Gastroesophageal sphincter (tissue), 3 donors: ENCODE results near the gene TRIM15.

Experiments used
- EP300 ChIP-seq: sonication (generic); formaldehyde crosslinking; IDR thresholded peaks from one replicate; pipeline ENCODE4 v1.6.1; 2017; ENCODE audit warnings: antibody characterized with exemption, mild to moderate bottlenecking
- POLR2AphosphoS5 ChIP-seq: sonication (generic); formaldehyde crosslinking; IDR thresholded peaks from one replicate; pipeline ENCODE4 v1.6.1; 2017; ENCODE audit warnings: antibody characterized with exemption
- TF ChIP-seq, protein P1 (sequence below), 4 experiments: fragments of 200-600 bp in 2 of 4; fragments of 450-650 bp in 2 of 4; sonication (generic) in 1 of 4; IDR thresholded peaks; one replicate each; pipeline ENCODE4 v1.5.1; 2017 to 2019; ENCODE audit warnings: antibody characterized with exemption in 4 of 4, mild to moderate bottlenecking in 2 of 4, moderate library complexity in 2 of 4

DNA sequence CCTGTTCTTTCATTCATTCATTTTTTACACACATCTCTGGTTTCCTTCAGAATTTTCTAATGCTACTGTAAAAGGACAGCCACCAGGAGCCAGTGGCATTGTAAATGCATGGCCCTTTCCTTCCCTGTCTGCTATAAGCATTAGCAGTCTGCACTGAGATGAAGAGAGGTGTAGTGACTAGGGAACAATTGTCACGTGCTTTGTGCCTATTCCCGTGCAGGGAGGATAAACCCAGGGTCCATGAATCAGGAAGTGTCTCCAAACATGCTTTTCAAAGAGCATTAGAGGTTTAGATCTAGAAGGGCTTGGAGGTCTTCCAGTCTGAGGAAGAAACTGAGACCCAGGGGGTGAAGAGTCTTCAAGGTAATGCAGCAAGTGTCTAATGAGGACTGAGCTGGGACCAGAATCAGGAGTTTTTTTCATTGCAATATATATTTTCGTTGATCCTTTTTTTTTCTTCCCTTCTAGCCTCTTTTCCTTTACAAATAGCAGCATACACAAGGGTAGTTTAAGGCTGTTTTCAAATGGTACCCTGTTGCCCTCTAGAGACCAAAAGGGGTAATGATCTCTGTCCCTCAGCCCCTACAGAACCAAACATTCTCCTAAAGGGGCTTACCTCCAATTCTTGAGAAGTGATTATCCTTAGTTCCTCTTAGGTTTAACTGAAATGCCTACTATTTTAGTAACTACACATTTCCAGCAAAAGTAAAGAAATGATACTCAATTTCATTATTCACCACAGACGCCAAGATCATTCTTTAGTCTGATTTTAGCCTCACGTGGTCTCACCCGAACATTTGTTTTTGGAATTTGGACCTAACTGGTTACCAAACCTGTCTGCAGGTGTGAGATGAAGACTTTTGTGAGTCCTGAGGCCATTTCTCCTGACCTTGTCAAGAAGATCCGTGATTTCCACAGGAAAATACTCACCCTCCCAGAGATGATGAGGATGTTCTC is 6.6 kb downstream of the TRIM15 start:
- TF ChIP-seq, protein P1, sequence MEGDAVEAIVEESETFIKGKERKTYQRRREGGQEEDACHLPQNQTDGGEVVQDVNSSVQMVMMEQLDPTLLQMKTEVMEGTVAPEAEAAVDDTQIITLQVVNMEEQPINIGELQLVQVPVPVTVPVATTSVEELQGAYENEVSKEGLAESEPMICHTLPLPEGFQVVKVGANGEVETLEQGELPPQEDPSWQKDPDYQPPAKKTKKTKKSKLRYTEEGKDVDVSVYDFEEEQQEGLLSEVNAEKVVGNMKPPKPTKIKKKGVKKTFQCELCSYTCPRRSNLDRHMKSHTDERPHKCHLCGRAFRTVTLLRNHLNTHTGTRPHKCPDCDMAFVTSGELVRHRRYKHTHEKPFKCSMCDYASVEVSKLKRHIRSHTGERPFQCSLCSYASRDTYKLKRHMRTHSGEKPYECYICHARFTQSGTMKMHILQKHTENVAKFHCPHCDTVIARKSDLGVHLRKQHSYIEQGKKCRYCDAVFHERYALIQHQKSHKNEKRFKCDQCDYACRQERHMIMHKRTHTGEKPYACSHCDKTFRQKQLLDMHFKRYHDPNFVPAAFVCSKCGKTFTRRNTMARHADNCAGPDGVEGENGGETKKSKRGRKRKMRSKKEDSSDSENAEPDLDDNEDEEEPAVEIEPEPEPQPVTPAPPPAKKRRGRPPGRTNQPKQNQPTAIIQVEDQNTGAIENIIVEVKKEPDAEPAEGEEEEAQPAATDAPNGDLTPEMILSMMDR (IDR thresholded peaks at IDR 0.05): peak; percentile 45 to 64 (median 53)
- TF ChIP-seq POLR2AphosphoS5: no peak
- no peak for TF ChIP-seq EP300
